Calu3 (cell line): ENCODE results near the gene KCNS3. TPM values are rescaled to one million over a fixed set of nuclear protein-coding genes. Genes with fewer than 3 reads are reported as not detected.
"Not testable (repeated sequence)": the region's sequence is repeated elsewhere in the genome, so short reads cannot be mapped to it uniquely, and the experiment has no call there.

Experiments used
- BruUV-seq: library from RNA; stranded (reverse); fragments of 400-500 nt; replicated peaks from 2 replicates; lab custom pipeline; 2021; lab: Mats Ljungman, UMichigan
- CTCF ChIA-PET: fragments of 300-600 bp; sonication (Branson Sonifier 250); formaldehyde crosslinking; loops from one replicate; lab custom pipeline; 2022; ENCODE audit warnings: antibody characterized with exemption; lab: Charles Lee
- DNase-seq: peaks from one replicate; pipeline ENCODE4 v3.0.0; 2022
- H3K27ac Mint-ChIP-seq: one replicate; pipeline ENCODE4 v1.8.0; 2022; ENCODE audit warnings: mixed read lengths; ENCODE audit not compliant: unreplicated experiment
- H3K27me3 Mint-ChIP-seq: one replicate; pipeline ENCODE4 v1.8.0; 2022; ENCODE audit warnings: mixed read lengths; ENCODE audit not compliant: unreplicated experiment
- H3K36me3 Mint-ChIP-seq: one replicate; pipeline ENCODE4 v1.8.0; 2022; ENCODE audit warnings: mild to moderate bottlenecking, moderate library complexity, mixed read lengths; ENCODE audit not compliant: insufficient read depth, unreplicated experiment
- H3K4me1 Mint-ChIP-seq: one replicate; pipeline ENCODE4 v1.8.0; 2022; ENCODE audit warnings: mild to moderate bottlenecking, low read depth, mixed read lengths; ENCODE audit not compliant: unreplicated experiment
- H3K4me3 Mint-ChIP-seq: one replicate; pipeline ENCODE4 v1.8.0; 2022; ENCODE audit warnings: mild to moderate bottlenecking, low read depth, moderate library complexity, mixed read lengths; ENCODE audit not compliant: unreplicated experiment
- H3K9me3 Mint-ChIP-seq: one replicate; pipeline ENCODE4 v1.8.0; 2022; ENCODE audit warnings: low read depth, mixed read lengths; ENCODE audit not compliant: unreplicated experiment
- intact Hi-C: fragments of 100-400 bp; cut with micrococcal nuclease; formaldehyde crosslinking; loops from one replicate; pipeline ENCODE4 v1.10.0; 2022; ENCODE audit not compliant: unreplicated experiment
- total RNA-seq: library from RNA; stranded (reverse); gene quantifications from 2 replicates; pipeline ENCODE4 v1.2.3, GENCODE V29; 2022
- TF ChIP-seq, protein P1 (sequence below): fragments of 200-600 bp; IDR thresholded peaks from one replicate; pipeline ENCODE4 v1.8.0; 2022; ENCODE audit warnings: antibody characterized with exemption; ENCODE audit not compliant: unreplicated experiment

Gene KCNS3
- total RNA-seq, 1 experiment from 2014 or later, result 5.0 TPM

DNA sequence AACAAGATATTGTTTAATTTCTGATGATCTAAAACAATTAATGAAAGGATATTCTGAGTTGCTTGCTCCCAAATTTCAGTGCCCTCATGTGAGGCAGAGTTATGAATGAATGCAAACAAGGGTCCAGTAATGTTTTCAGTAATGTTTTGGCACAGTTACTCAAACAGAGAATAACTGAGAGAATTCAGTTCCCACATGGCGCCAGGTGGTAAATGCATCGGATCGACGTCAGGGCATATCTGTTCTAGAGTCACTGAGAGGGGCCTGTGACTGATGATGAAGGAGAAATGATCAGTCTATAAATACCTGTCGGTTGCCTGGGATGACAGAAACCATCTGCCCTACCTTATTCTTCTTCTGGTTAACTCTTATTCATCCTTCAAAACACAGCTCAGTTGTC is 81.4 kb downstream of the KCNS3 start:
- TF ChIP-seq, protein P1, sequence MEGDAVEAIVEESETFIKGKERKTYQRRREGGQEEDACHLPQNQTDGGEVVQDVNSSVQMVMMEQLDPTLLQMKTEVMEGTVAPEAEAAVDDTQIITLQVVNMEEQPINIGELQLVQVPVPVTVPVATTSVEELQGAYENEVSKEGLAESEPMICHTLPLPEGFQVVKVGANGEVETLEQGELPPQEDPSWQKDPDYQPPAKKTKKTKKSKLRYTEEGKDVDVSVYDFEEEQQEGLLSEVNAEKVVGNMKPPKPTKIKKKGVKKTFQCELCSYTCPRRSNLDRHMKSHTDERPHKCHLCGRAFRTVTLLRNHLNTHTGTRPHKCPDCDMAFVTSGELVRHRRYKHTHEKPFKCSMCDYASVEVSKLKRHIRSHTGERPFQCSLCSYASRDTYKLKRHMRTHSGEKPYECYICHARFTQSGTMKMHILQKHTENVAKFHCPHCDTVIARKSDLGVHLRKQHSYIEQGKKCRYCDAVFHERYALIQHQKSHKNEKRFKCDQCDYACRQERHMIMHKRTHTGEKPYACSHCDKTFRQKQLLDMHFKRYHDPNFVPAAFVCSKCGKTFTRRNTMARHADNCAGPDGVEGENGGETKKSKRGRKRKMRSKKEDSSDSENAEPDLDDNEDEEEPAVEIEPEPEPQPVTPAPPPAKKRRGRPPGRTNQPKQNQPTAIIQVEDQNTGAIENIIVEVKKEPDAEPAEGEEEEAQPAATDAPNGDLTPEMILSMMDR, result no peak
- Mint-ChIP-seq H3K27me3 (peaks cover 12% of the 10 kb centered on the region), H3K36me3 (no peaks in the 10 kb centered on the region), H3K9me3 (peaks cover 4% of the 10 kb centered on the region), H3K4me1 (no peaks in the 10 kb centered on the region), H3K27ac (no peak overlapping the region), H3K4me3 (no peak overlapping the region)
- intact Hi-C loops, result no loop called here
- no peak for DNase-seq
- CTCF ChIA-PET, result no interaction called here
- no TSS peak for BruUV-seq

DNA sequence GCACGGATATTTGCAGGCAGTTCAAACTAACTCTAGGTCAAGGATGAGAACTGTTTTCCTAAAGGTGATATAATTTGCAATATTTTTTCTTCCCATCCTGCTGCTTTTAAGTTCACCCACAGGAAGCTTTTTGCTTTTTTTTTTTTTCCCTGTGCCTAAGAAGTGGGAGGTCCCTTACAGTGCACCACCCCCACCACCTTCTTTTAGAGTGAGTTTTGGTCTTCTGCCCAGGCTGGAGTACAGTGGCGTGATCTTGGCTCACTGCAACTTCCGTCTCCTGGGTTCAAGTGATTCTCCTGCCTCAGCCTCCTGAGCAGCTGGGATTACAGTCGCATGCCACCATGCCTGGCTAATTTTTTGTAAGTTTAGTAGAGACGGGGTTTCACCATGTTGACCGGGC is 82.5 kb downstream of the KCNS3 start:
- CTCF ChIA-PET, result interaction anchor here (0.5 kb wide), 1 partner anchor 63 kb away, joined by 8 read pairs; no protein-coding TSS in a partner anchor
- TF ChIP-seq, protein P1, result no peak
- BruUV-seq, result no TSS peak
- no peak overlapping the region for H3K4me3 Mint-ChIP-seq
- H3K27ac Mint-ChIP-seq, result no peak overlapping the region
- H3K4me1 Mint-ChIP-seq, result no peaks in the 10 kb centered on the region
- peaks cover 12% of the 10 kb centered on the region for H3K27me3 Mint-ChIP-seq
- intact Hi-C loops, result no loop called here
- H3K36me3 Mint-ChIP-seq, result no peaks in the 10 kb centered on the region
- no peak for DNase-seq
- peaks cover 4% of the 10 kb centered on the region for H3K9me3 Mint-ChIP-seq

DNA sequence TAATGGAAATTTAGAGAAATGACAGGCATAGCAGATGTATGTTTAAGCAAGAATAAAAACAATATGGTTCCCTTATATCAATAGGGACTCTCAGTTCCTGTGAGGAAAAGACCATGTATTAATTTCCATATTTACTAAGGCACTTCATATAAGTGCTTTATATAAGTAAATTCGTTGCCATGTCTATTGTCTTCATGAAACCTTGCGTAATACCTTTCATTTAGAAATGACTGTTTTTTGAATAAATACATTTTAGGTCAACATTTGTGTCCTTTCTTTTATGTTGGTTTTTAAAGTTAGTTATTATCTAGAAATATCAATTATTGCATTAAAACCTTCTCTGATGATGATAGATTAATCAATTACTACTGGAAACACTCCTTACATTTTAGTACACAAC is 83.3 kb downstream of the KCNS3 start:
- intact Hi-C loops, result no loop called here
- CTCF ChIA-PET, result no interaction called here
- H3K9me3 Mint-ChIP-seq, result peaks cover 4% of the 10 kb centered on the region
- no TSS peak for BruUV-seq
- no peak overlapping the region for H3K27ac Mint-ChIP-seq
- no peak overlapping the region for H3K4me3 Mint-ChIP-seq
- no peaks in the 10 kb centered on the region for H3K4me1 Mint-ChIP-seq
- H3K36me3 Mint-ChIP-seq, result no peaks in the 10 kb centered on the region
- H3K27me3 Mint-ChIP-seq, result peaks cover 12% of the 10 kb centered on the region
- DNase-seq, result no peak
- TF ChIP-seq, protein P1, result no peak

DNA sequence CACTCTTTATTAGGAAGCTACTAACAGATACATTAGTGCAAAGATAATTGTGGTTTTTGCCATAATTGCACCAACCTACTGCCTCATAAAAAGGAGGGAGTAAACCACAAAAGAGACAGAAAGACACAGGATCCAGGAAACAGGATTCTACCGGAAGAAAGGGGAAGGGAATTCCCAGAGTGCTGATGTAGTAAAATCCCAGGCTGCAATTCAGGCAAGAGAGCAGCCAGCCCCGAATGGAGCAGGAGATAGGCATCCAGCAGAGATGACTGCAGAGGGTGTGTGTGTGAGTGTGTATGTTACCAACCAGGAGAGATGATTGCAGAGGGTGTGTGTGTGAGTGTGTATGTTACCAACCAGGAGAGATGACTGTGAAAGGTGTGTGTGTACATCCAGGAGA is 84.4 kb downstream of the KCNS3 start:
- TF ChIP-seq, protein P1, result no peak
- no peak overlapping the region for H3K27ac Mint-ChIP-seq
- H3K27me3 Mint-ChIP-seq, result peaks cover 12% of the 10 kb centered on the region
- no TSS peak for BruUV-seq
- no peak overlapping the region for H3K4me3 Mint-ChIP-seq
- intact Hi-C loops, result no loop called here
- peaks cover 4% of the 10 kb centered on the region for H3K9me3 Mint-ChIP-seq
- CTCF ChIA-PET, result no interaction called here
- H3K4me1 Mint-ChIP-seq, result no peaks in the 10 kb centered on the region
- no peak for DNase-seq
- no peaks in the 10 kb centered on the region for H3K36me3 Mint-ChIP-seq

DNA sequence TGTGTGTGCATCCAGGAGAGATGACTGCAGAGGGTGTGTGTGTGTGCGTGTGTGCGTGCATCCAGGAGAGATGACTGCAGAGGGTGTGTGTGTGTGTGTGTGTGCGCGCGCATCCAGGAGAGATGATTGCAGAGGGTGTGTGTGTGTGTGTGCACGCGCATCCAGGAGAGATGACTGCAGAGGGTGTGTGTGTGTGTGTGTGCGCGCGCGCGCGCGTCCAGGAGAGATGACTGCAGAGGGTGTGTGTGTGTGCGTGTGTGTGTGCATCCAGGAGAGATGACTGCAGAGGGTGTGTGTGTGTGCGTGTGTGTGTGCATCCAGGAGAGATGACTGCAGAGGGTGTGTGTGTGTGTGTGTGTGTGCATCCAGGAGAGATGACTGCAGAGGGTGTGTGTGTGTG is 85.1 kb downstream of the KCNS3 start:
- intact Hi-C loops, CTCF ChIA-PET, H3K4me1 Mint-ChIP-seq, H3K27ac Mint-ChIP-seq, H3K9me3 Mint-ChIP-seq, DNase-seq, H3K4me3 Mint-ChIP-seq, BruUV-seq, H3K36me3 Mint-ChIP-seq: not testable (repeated sequence)
- peaks cover 12% of the 10 kb centered on the region for H3K27me3 Mint-ChIP-seq
